DND-41 (cell line): ENCODE results near the gene HCRTR1.

Source experiments
- ATAC-seq: fragments of 200-7000 bp; cut with Tn5 transposase; 3 replicates; pipeline ENCODE4 v1.9.1; 2021; ENCODE audit warnings: low read depth; ENCODE audit not compliant: insufficient read depth
- DNase-seq: peaks from one replicate; pipeline ENCODE4 v3.0.0-alpha.2; 2020
- H2AFZ ChIP-seq: 2 replicates; pipeline ENCODE4 v1.6.0; 2012; ENCODE audit warnings: low read depth, low read length
- H3K27ac ChIP-seq: 2 replicates; pipeline ENCODE4 v1.5.1; 2012; ENCODE audit warnings: low read length, inconsistent platforms
- H3K27me3 ChIP-seq: fragments of 200-600 bp; sonication (generic); 2 replicates; pipeline ENCODE4 v1.6.0; 2012; ENCODE audit warnings: low read length, mild to moderate bottlenecking, inconsistent platforms; ENCODE audit not compliant: insufficient read depth, poor library complexity
- H3K36me3 ChIP-seq: 2 replicates; pipeline ENCODE4 v1.5.1; 2012; ENCODE audit warnings: low read length, inconsistent platforms; ENCODE audit not compliant: insufficient read depth
- H3K4me1 ChIP-seq: 2 replicates; pipeline ENCODE4 v1.5.1; 2012; ENCODE audit warnings: mild to moderate bottlenecking, low read length; ENCODE audit not compliant: insufficient read depth
- H3K4me2 ChIP-seq: 2 replicates; pipeline ENCODE4 v1.6.0; 2012; ENCODE audit warnings: mild to moderate bottlenecking, moderate library complexity, low read length, inconsistent platforms; ENCODE audit not compliant: insufficient read depth
- H3K4me3 ChIP-seq, 2 experiments: fragments of 200-600 bp in 1 of 2; shearing (Covaris generic) in 1 of 2; 2 replicates each; pipeline ENCODE4 v1.5.1; 2012 to 2016; ENCODE audit warnings: inconsistent platforms in 2 of 2, low read length in 2 of 2, mild to moderate bottlenecking in 2 of 2, low read depth in 1 of 2, moderate library complexity in 1 of 2
- H3K79me2 ChIP-seq: 2 replicates; pipeline ENCODE4 v1.6.0; 2012; ENCODE audit warnings: low read length, inconsistent platforms; ENCODE audit not compliant: insufficient read depth
- H3K9ac ChIP-seq: 2 replicates; pipeline ENCODE4 v1.6.0; 2012; ENCODE audit warnings: low read depth, mild to moderate bottlenecking, inconsistent platforms, low read length, moderate library complexity
- H3K9me3 ChIP-seq: 2 replicates; pipeline ENCODE4 v1.5.1; 2012; ENCODE audit warnings: low read length, moderate library complexity, mild to moderate bottlenecking, inconsistent platforms; ENCODE audit not compliant: insufficient read depth, severe bottlenecking
- H4K20me1 ChIP-seq: 2 replicates; pipeline ENCODE4 v1.6.0; 2012; ENCODE audit warnings: low read length; ENCODE audit not compliant: insufficient read depth
- EZH2 ChIP-seq: IDR thresholded peaks from 3 replicates; pipeline ENCODE4 v1.6.1; 2012; ENCODE audit warnings: borderline replicate concordance, low read depth, mild to moderate bottlenecking, moderate library complexity, low read length, inconsistent platforms; ENCODE audit not compliant: severe bottlenecking
- TF ChIP-seq, protein P1 (sequence below): IDR thresholded peaks from 2 replicates; pipeline ENCODE4 v1.5.1; 2012; ENCODE audit warnings: borderline replicate concordance, low read length, moderate library complexity, mild to moderate bottlenecking; ENCODE audit not compliant: poor library complexity, severe bottlenecking; ENCODE audit errors: extremely low read depth

Gene HCRTR1

DNA sequence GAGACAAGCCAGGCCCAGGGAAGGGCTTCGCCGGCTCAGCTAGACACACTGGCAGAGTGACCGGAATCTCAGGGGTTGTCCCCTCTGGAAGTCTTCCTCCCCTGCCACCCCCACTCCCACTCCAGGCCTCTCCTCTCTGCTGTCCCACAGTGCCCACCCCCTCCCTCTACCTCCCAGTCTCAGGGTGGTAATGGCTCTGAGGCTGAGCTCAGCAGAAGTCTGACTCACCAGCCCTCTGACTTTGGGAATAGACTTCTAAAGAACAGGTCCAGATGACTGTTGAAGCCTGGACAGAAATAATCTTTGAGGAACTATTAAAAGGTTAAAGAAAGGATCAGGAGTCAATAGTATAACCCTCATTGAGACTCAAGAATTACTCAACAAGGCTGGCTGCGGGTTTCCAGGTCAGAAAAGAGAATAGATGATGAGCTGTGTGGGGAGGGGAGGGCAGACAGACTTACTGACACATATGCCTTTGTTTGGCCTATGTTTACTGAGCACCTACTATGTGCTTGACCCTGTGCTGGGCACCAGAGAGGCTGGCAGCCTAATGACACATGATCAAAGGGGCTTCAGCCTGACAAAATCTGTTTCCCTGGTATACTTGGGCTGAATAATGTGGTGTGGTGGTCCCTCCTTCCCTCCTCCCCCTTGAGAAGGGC lies 8.2 kb downstream of the HCRTR1 start:
- no peak for TF ChIP-seq EZH2
- TF ChIP-seq, protein P1, sequence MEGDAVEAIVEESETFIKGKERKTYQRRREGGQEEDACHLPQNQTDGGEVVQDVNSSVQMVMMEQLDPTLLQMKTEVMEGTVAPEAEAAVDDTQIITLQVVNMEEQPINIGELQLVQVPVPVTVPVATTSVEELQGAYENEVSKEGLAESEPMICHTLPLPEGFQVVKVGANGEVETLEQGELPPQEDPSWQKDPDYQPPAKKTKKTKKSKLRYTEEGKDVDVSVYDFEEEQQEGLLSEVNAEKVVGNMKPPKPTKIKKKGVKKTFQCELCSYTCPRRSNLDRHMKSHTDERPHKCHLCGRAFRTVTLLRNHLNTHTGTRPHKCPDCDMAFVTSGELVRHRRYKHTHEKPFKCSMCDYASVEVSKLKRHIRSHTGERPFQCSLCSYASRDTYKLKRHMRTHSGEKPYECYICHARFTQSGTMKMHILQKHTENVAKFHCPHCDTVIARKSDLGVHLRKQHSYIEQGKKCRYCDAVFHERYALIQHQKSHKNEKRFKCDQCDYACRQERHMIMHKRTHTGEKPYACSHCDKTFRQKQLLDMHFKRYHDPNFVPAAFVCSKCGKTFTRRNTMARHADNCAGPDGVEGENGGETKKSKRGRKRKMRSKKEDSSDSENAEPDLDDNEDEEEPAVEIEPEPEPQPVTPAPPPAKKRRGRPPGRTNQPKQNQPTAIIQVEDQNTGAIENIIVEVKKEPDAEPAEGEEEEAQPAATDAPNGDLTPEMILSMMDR, result no peak
- Histone ChIP-seq H3K27me3 (no peaks in the 10 kb centered on the region), H3K9ac (no peak overlapping the region), H3K36me3 (peaks cover 37% of the 10 kb centered on the region), H3K9me3 (no peaks in the 10 kb centered on the region), H3K4me3 (no peak overlapping the region), H3K79me2 (no peaks in the 10 kb centered on the region), H3K4me2 (no peak overlapping the region), H2AFZ (no peak overlapping the region), H3K4me1 (no peaks in the 10 kb centered on the region), H3K27ac (no peak overlapping the region), H4K20me1 (no peaks in the 10 kb centered on the region)
- ATAC-seq (no peak), DNase-seq (no peak)

DNA sequence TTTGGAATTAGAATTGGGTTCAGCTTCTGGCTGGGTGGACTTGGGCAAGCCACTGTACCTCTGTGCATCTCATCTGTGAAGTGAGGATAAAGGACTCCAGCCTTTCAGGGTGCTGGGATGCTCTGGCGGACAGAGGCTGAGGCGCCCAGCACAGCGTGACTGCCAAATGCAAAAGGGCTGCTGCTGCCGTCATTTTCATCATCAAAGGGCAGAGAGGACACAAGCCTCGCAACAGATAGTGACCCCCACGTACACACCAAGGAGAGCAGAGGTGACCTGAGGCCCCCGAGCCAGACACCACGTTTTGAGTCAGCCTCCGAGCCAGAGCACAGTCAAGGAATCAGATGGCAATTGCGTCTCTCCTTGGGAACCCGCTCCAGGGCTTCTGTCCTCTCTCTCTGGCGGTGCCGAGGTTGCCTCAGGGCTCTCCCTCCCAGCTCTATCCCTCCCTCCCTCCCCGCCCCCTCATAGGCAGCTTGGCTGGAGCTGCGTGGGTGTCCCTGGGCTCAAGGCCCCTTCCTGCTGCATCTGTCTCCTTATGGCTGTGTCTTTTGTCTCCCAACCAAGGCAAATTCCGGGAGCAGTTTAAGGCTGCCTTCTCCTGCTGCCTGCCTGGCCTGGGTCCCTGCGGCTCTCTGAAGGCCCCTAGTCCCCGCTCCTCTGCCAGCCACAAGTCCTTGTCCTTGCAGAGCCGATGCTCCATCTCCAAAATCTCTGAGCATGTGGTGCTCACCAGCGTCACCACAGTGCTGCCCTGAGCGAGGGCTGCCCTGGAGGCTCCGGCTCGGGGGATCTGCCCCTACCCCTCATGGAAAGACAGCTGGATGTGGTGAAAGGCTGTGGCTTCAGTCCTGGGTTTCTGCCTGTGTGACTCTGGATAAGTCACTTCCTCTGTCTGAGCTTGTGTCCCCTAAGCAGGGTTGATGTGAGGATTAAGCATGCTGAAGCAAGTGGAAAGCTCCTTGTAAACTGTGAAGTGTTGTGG lies 9.0 kb downstream of the HCRTR1 start:
- no peak overlapping the region for H3K27ac ChIP-seq

DNA sequence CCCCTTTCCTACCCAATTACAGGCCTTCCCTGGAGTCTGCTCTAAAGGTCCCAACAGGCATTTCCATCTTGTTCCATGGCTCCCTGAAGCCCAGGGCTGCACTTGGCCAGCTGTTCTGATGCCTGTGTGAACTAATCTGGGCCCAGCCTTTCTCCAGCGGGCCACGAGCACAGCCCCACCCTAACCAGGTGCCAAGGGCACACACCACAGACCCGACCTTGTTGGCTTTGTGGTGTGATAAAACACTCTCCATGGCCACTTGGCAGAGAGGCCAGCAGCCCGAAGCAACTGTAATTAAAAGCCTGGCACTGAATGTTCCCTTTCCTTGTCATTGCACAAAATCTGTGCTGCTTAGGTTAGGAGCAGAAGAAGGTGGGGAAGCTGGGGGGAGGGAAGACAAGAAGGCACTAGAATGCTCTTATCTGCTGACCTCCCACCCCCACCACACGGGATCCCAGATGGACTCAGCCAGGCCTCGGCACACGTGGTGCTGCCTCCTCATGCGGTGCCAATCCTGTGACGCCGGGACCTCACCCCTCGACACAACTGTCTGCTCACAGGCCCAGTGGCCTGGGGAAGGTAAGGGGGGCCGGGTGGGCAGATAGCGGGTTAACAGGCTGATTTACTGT lies 9.9 kb downstream of the HCRTR1 start:
- ATAC-seq (no peak), DNase-seq (no peak)
- H3K27me3 ChIP-seq, result no peaks in the 10 kb centered on the region
- no peaks in the 10 kb centered on the region for H4K20me1 ChIP-seq
- no peaks in the 10 kb centered on the region for H3K79me2 ChIP-seq
- H3K4me3 ChIP-seq, result no peak overlapping the region
- H3K4me1 ChIP-seq, result no peaks in the 10 kb centered on the region
- H3K4me2 ChIP-seq, result no peak overlapping the region
- peaks cover 54% of the 10 kb centered on the region for H3K36me3 ChIP-seq
- no peak overlapping the region for H2AFZ ChIP-seq
- H3K9me3 ChIP-seq, result no peaks in the 10 kb centered on the region
- TF ChIP-seq EZH2, result no peak
- TF ChIP-seq, protein P1, result no peak
- H3K27ac ChIP-seq, result no peak overlapping the region
- no peak overlapping the region for H3K9ac ChIP-seq

More for the DNA sequence above, 9.0 kb downstream of the HCRTR1 start:
- no peak overlapping the region for H2AFZ ChIP-seq
- H3K4me2 ChIP-seq, result no peak overlapping the region
- no peaks in the 10 kb centered on the region for H3K27me3 ChIP-seq
- DNase-seq (no peak), ATAC-seq (no peak)
- no peak for TF ChIP-seq EZH2
- TF ChIP-seq, protein P1, result no peak
- no peak overlapping the region for H3K9ac ChIP-seq
- no peak overlapping the region for H3K4me3 ChIP-seq
- no peaks in the 10 kb centered on the region for H3K79me2 ChIP-seq
- H3K36me3 ChIP-seq, result peaks cover 45% of the 10 kb centered on the region
- H4K20me1 ChIP-seq, result no peaks in the 10 kb centered on the region
- H3K4me1 ChIP-seq, result no peaks in the 10 kb centered on the region
- no peaks in the 10 kb centered on the region for H3K9me3 ChIP-seq
